ENCODE results near the gene GOLGA6L7.
"Not testable (repeated sequence)": the region's sequence is repeated elsewhere in the genome, so short reads cannot be mapped to it uniquely, and the experiment has no call there.

DNA sequence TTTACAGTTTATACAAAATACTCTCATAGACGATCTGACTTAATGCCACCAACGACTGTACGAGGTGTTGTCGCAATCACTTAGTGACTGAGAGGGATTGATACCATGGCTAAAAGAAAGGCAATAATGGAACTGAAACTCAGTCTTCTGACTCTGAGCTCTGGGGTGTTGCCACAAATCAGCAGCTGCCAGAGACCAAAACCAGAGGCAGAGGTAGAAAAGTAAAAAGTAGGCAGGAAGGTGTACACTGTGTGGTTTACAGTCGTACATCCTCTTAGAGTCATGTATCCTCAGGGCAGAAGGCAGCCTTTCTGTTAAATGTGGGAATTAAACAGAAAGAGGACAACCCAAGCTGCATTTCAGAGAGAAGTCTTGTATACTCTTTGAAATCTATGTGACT, 1.2 kb downstream of the GOLGA6L7 start:
- TF ChIP-seq POLR2A (IDR thresholded peaks at IDR 0.05; ENCODE audit: control extremely low read depth in 1 of 2, low read depth in 2 of 2, low read length in 2 of 2); EP300 (IDR thresholded peaks at IDR 0.05; ENCODE audit: borderline replicate concordance in 1 of 2, low read depth in 2 of 2, low read length in 2 of 2): not testable (repeated sequence)
- TF ChIP-seq, protein P1, sequence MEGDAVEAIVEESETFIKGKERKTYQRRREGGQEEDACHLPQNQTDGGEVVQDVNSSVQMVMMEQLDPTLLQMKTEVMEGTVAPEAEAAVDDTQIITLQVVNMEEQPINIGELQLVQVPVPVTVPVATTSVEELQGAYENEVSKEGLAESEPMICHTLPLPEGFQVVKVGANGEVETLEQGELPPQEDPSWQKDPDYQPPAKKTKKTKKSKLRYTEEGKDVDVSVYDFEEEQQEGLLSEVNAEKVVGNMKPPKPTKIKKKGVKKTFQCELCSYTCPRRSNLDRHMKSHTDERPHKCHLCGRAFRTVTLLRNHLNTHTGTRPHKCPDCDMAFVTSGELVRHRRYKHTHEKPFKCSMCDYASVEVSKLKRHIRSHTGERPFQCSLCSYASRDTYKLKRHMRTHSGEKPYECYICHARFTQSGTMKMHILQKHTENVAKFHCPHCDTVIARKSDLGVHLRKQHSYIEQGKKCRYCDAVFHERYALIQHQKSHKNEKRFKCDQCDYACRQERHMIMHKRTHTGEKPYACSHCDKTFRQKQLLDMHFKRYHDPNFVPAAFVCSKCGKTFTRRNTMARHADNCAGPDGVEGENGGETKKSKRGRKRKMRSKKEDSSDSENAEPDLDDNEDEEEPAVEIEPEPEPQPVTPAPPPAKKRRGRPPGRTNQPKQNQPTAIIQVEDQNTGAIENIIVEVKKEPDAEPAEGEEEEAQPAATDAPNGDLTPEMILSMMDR (IDR thresholded peaks at IDR 0.05; ENCODE audit: control extremely low read depth in 1 of 3, insufficient read depth in 1 of 3, low read depth in 1 of 3, low read length in 3 of 3): not testable (repeated sequence)
